CD14-positive monocyte (primary cell): ENCODE measurements around the gene MYB. TPM values are rescaled to one million over a fixed set of nuclear protein-coding genes. Genes with fewer than 3 reads are reported as not detected.

ENCODE experiments used
- DNase-seq, 3 donors: peaks; one replicate each; pipeline ENCODE4 v3.0.0-alpha.2; 2011 to 2022
- H2AFZ ChIP-seq: 2 replicates; pipeline ENCODE4 v1.6.0; 2012; ENCODE audit warnings: mild to moderate bottlenecking, low read depth, low read length, inconsistent platforms; ENCODE audit not compliant: insufficient read depth, poor library complexity, severe bottlenecking
- H3K27ac ChIP-seq, 2 donors: 1 replicate in 1 of 2; 2 replicates in 1 of 2; pipeline ENCODE4 v1.5.1; 2012 to 2013; ENCODE audit warnings: low read length in 2 of 2, control low read depth in 1 of 2, inconsistent platforms in 1 of 2, low read depth in 1 of 2, mild to moderate bottlenecking in 1 of 2
- H3K27me3 ChIP-seq, 2 donors: one replicate each; pipeline versions ENCODE4 v1.6.0 to v1.6.1; 2011 to 2013; ENCODE audit warnings: low read length in 2 of 2; ENCODE audit not compliant: control insufficient read depth in 2 of 2, insufficient read depth in 2 of 2
- H3K36me3 ChIP-seq, 2 donors: replicated peaks in 1 of 2; 1 replicate in 1 of 2; 2 replicates in 1 of 2; pipeline versions ENCODE4 v1.5.1 to v1.6.1; 2012 to 2013; ENCODE audit warnings: low read length in 2 of 2, control low read depth in 1 of 2, inconsistent platforms in 1 of 2, mild to moderate bottlenecking in 1 of 2; ENCODE audit not compliant: insufficient read depth in 2 of 2, control insufficient read depth in 1 of 2
- H3K4me1 ChIP-seq, 2 donors: 1 replicate in 1 of 2; 2 replicates in 1 of 2; pipeline versions ENCODE4 v1.5.1 to v1.6.1; 2012 to 2013; ENCODE audit warnings: low read length in 2 of 2, control low read depth in 1 of 2, inconsistent platforms in 1 of 2, mild to moderate bottlenecking in 1 of 2, moderate library complexity in 1 of 2; ENCODE audit not compliant: insufficient read depth in 2 of 2, control insufficient read depth in 1 of 2
- H3K4me2 ChIP-seq: replicated peaks from 2 replicates; pipeline ENCODE3; 2012; ENCODE audit warnings: low read length, moderate library complexity, mild to moderate bottlenecking; ENCODE audit not compliant: poor library complexity, severe bottlenecking; ENCODE audit errors: extremely low read depth
- H3K4me3 ChIP-seq, 3 experiments: fragments of 200-600 bp in 1 of 3; sonication (generic) in 1 of 3; replicated peaks in 1 of 3; 1 replicate in 2 of 3; 2 replicates in 1 of 3; pipeline ENCODE4 v1.5.1; 2011 to 2013; ENCODE audit warnings: low read length in 3 of 3, mild to moderate bottlenecking in 3 of 3, control low read depth in 2 of 3, low read depth in 2 of 3, inconsistent platforms in 1 of 3, moderate library complexity in 1 of 3
- H3K79me2 ChIP-seq: 2 replicates; pipeline ENCODE4 v1.6.0; 2012; ENCODE audit warnings: mild to moderate bottlenecking, control low read depth, inconsistent platforms, low read length, moderate library complexity; ENCODE audit not compliant: insufficient read depth
- H3K9ac ChIP-seq: 2 replicates; pipeline ENCODE4 v1.6.0; 2017; ENCODE audit warnings: low read length, mild to moderate bottlenecking; ENCODE audit not compliant: insufficient read depth, poor library complexity, severe bottlenecking
- H3K9me3 ChIP-seq, 2 donors: replicated peaks in 1 of 2; 1 replicate in 1 of 2; 2 replicates in 1 of 2; pipeline versions ENCODE4 v1.5.1 to v1.6.1; 2012 to 2013; ENCODE audit warnings: low read length in 2 of 2, control low read depth in 1 of 2; ENCODE audit not compliant: control insufficient read depth in 1 of 2, insufficient read depth in 1 of 2
- H4K20me1 ChIP-seq: 2 replicates; pipeline ENCODE4 v1.6.0; 2012; ENCODE audit warnings: mild to moderate bottlenecking, low read length, control low read depth, moderate library complexity; ENCODE audit not compliant: insufficient read depth
- H3K27ac Mint-ChIP-seq, 7 donors: one replicate each; pipeline ENCODE4 v1.8.0; 2020; ENCODE audit warnings: mild to moderate bottlenecking in 7 of 7, mixed read lengths in 7 of 7, moderate library complexity in 6 of 7, inconsistent platforms in 2 of 7
- H3K27me3 Mint-ChIP-seq, 3 donors: one replicate each; pipeline ENCODE4 v1.8.0; 2021 to 2022; ENCODE audit warnings: low read depth in 3 of 3, mild to moderate bottlenecking in 3 of 3, mixed read lengths in 3 of 3, moderate library complexity in 3 of 3, inconsistent platforms in 1 of 3
- H3K36me3 Mint-ChIP-seq, 2 donors: one replicate each; pipeline ENCODE4 v1.8.0; 2020; ENCODE audit warnings: mixed read lengths in 2 of 2, inconsistent platforms in 1 of 2, mild to moderate bottlenecking in 1 of 2
- H3K4me1 Mint-ChIP-seq: one replicate; pipeline ENCODE4 v1.8.0; 2020; ENCODE audit warnings: mild to moderate bottlenecking, mixed read lengths
- H3K4me3 Mint-ChIP-seq, 2 donors: one replicate each; pipeline ENCODE4 v1.8.0; 2020; ENCODE audit warnings: mild to moderate bottlenecking in 2 of 2, mixed read lengths in 2 of 2, moderate library complexity in 1 of 2
- H3K9me3 Mint-ChIP-seq, 7 donors: one replicate each; pipeline ENCODE4 v1.8.0; 2020 to 2022; ENCODE audit warnings: mixed read lengths in 7 of 7, mild to moderate bottlenecking in 6 of 7, moderate library complexity in 6 of 7, inconsistent platforms in 2 of 7
- CTCF ChIP-seq: fragments of 200-600 bp; IDR thresholded peaks from one replicate; pipeline ENCODE4 v1.8.0; 2022; ENCODE audit warnings: antibody characterized with exemption, mild to moderate bottlenecking
- WGBS: methylation state at CpG from one replicate; pipeline ENCODE4 v1.1.5; 2013; ENCODE audit warnings: missing lambda C conversion rate; ENCODE audit not compliant: insufficient coverage; 5-methylcytosine and 5-hydroxymethylcytosine counted together
- intact Hi-C, 2 donors: fragments of 100-400 bp; cut with micrococcal nuclease; formaldehyde crosslinking; loops; one replicate each; pipeline versions ENCODE4 v1.15.0 to v1.15.1; 2023
- polyA plus RNA-seq, 3 donors: library from polyadenylated mRNA; depleted of rRNA in 1 of 3; unstranded in 2 of 3; stranded (reverse) in 1 of 3; fragments of 300-500 nt in 2 of 3; fragments of >200 nt in 1 of 3; fragmentation: Illumina TruSeq in 2 of 3; gene quantifications; 1 replicate in 2 of 3; 2 replicates in 1 of 3; pipeline ENCODE4 v1.2.3, GENCODE V29; 2012 to 2021

MYB gene
- polyA plus RNA-seq, 3 donors = 1.5 to 2.2 (median 1.7) TPM

GRCh38 chr6:135256866-135257265 is 75.8 kb downstream of the MYB start:
- Histone ChIP-seq H3K79me2 (no peaks in the 10 kb centered on the region), H3K27me3 (no peaks in the 10 kb centered on the region), H2AFZ (no peak overlapping the region), H3K9ac (no peak overlapping the region), H3K4me3 (no peak overlapping the region), H3K36me3 (no peaks in the 10 kb centered on the region), H4K20me1 (no peaks in the 10 kb centered on the region), H3K27ac (no peak overlapping the region), H3K9me3 (no peaks in the 10 kb centered on the region), H3K4me2 (no peak overlapping the region), H3K4me1 (peaks cover 5 to 6% of the 10 kb centered on the region in 2 donors)
- Mint-ChIP-seq H3K9me3 (peaks cover 0 to 3% (median 0%) of the 10 kb centered on the region in 7 donors), H3K27ac (peak overlapping the region in 1 of 7 donors; percentile 25), H3K36me3 (no peaks in the 10 kb centered on the region), H3K4me3 (no peak overlapping the region), H3K27me3 (no peaks in the 10 kb centered on the region), H3K4me1 (peaks cover 18% of the 10 kb centered on the region)
- DNase-seq = no peak
- TF ChIP-seq CTCF = no peak
- intact Hi-C loops = no loop called here
- WGBS = no CpG with 5 or more reads among the region's 4 CpGs

- H4K20me1 ChIP-seq = no peaks in the 10 kb centered on the region
These were observed 76.7 kb downstream of the MYB start for GRCh38 chr6:135257631-135258405.

More at GRCh38 chr6:135257631-135258405, 76.7 kb downstream of the MYB start:
- Mint-ChIP-seq H3K4me3 (no peak overlapping the region), H3K27ac (no peak overlapping the region), H3K4me1 (peaks cover 23% of the 10 kb centered on the region), H3K27me3 (no peaks in the 10 kb centered on the region), H3K36me3 (no peaks in the 10 kb centered on the region), H3K9me3 (peaks cover 0 to 3% (median 0%) of the 10 kb centered on the region in 7 donors)
- H3K36me3 ChIP-seq = no peaks in the 10 kb centered on the region
- no peak overlapping the region for H3K4me3 ChIP-seq
- H2AFZ ChIP-seq = no peak overlapping the region
- WGBS = 83% methylated on average over 1 of the region's 2 CpGs
- intact Hi-C loops = no loop called here
- TF ChIP-seq CTCF = no peak
- H3K27me3 ChIP-seq = no peaks in the 10 kb centered on the region
- peaks cover 5 to 12% of the 10 kb centered on the region in 2 donors for H3K4me1 ChIP-seq
- H3K79me2 ChIP-seq = no peaks in the 10 kb centered on the region
- H3K9ac ChIP-seq = no peak overlapping the region
- no peaks in the 10 kb centered on the region for H3K9me3 ChIP-seq
- H3K27ac ChIP-seq = no peak overlapping the region
- no peak overlapping the region for H3K4me2 ChIP-seq
- no peak for DNase-seq
